ENCODE data around the gene TWF2. TPM values are rescaled to one million over a fixed set of nuclear protein-coding genes. Genes with fewer than 3 reads are reported as not detected.
A peak's percentile ranks its signal among the peaks of the same experiment; 100 is the strongest.
"Not testable (repeated sequence)": the region's sequence is repeated elsewhere in the genome, so short reads cannot be mapped to it uniquely, and the experiment has no call there.

The TWF2 gene
- 100 to 1,000 TPM in 1 of 2 experiments, 10 to 100 TPM in 1; 98.2 to 101 TPM for total RNA-seq
- 138 TPM for polyA plus RNA-seq

GRCh38 chr3:52238761-52239701 lies at the start of gene TWF2:
Gene TWF2 (minus strand): TSS chr3:52239158. CDS start chr3:52239016, 142 bp downstream.
- Mint-ChIP-seq H3K36me3 (peaks cover 0 to 30% (median 3%) of the 10 kb centered on the region in 3 donors), H3K27me3 (peaks cover 0 to 2% of the 10 kb centered on the region in 2 donors), H3K27ac (peak within 1 kb of the TSS; percentile 88 to 99 (median 96)), H3K9me3 (no peaks in the 10 kb centered on the region), H3K4me1 (peaks cover 72 to 88% (median 83%) of the 10 kb centered on the region in 3 donors), H3K4me3 (peak within 1 kb of the TSS; percentile 96 to 99 (median 98))
- peak; percentile 82 to 94 (median 88) for DNase-seq
- Histone ChIP-seq H3K9me3 (ENCODE audit: low read length) (no peaks in the 10 kb centered on the region), H3K4me1 (ENCODE audit: insufficient read depth, low read length) (peaks cover 76% of the 10 kb centered on the region), H3K4me3 (ENCODE audit: low read length) (peak within 1 kb of the TSS; percentile 96), H3K36me3 (ENCODE audit: insufficient read depth, low read length) (no peaks in the 10 kb centered on the region), H3K27ac (ENCODE audit: low read depth, low read length) (peak within 1 kb of the TSS; percentile 83), H3K27me3 (ENCODE audit: insufficient read depth, low read length, poor library complexity, severe bottlenecking) (no peaks in the 10 kb centered on the region)
- ChIA-PET CTCF (interaction anchor here (1.3 to 10.2 kb wide), 8 partner anchors 13 to 100 kb away, joined by 4 to 74 read pairs (median 10); partner anchors contain the start of genes GLYCTK, TLR9 and WDR82), POLR2A (interaction anchor here (0.9 to 3.1 kb wide), 10 partner anchors 10 to 49 kb away, joined by 3 to 39 read pairs (median 6); partner anchors contain the start of genes GLYCTK and WDR82)

GRCh38 chr3:52288674-52289073 lies 49.7 kb upstream of the TWF2 start:
- DNase-seq, result peak in 1 of 5 donors; percentile 25
- H3K27ac ChIP-seq (ENCODE audit: low read depth, low read length), result peak overlapping the region; percentile 99
- peaks cover 35% of the 10 kb centered on the region for H3K4me1 ChIP-seq (ENCODE audit: insufficient read depth, low read length)
- H3K27me3 ChIP-seq (ENCODE audit: insufficient read depth, low read length, poor library complexity, severe bottlenecking), result no peaks in the 10 kb centered on the region
- peaks cover 0 to 3% of the 10 kb centered on the region in 2 donors for H3K27me3 Mint-ChIP-seq
- H3K4me1 Mint-ChIP-seq, result peaks cover 39 to 54% (median 45%) of the 10 kb centered on the region in 3 donors
- peak overlapping the region; percentile 99 to 100 (median 100) for H3K27ac Mint-ChIP-seq
- no peaks in the 10 kb centered on the region for H3K9me3 ChIP-seq (ENCODE audit: low read length)
- peak overlapping the region; percentile 99 to 100 (median 99) for H3K4me3 Mint-ChIP-seq
- H3K36me3 ChIP-seq (ENCODE audit: insufficient read depth, low read length), result peaks cover 18% of the 10 kb centered on the region
- CTCF ChIA-PET, result interaction anchor here (1.1 to 5.7 kb wide), 9 partner anchors 10 to 67 kb away, joined by 3 to 33 read pairs (median 7); partner anchors contain the start of genes TWF2 and WDR82
- H3K4me3 ChIP-seq (ENCODE audit: low read length), result peak overlapping the region; percentile 95
- H3K9me3 Mint-ChIP-seq, result no peaks in the 10 kb centered on the region
- peaks cover 0 to 42% (median 8%) of the 10 kb centered on the region in 3 donors for H3K36me3 Mint-ChIP-seq
- POLR2A ChIA-PET, result interaction anchor here (1.6 to 3.0 kb wide), 3 partner anchors 11 to 50 kb away, joined by 5 to 60 read pairs (median 20); partner anchors contain the start of genes TWF2 and WDR82

GRCh38 chr3:52286777-52287110 lies 47.8 kb upstream of the TWF2 start:
- Histone ChIP-seq H3K9me3 (ENCODE audit: low read length) (no peaks in the 10 kb centered on the region), H3K4me3 (ENCODE audit: low read length) (peak overlapping the region; percentile 95), H3K36me3 (ENCODE audit: insufficient read depth, low read length) (peaks cover 8% of the 10 kb centered on the region), H3K27me3 (ENCODE audit: insufficient read depth, low read length, poor library complexity, severe bottlenecking) (no peaks in the 10 kb centered on the region), H3K4me1 (ENCODE audit: insufficient read depth, low read length) (peaks cover 53% of the 10 kb centered on the region), H3K27ac (ENCODE audit: low read depth, low read length) (peak overlapping the region; percentile 99)
- H3K27ac Mint-ChIP-seq, result peak overlapping the region; percentile 99 to 100 (median 100)
- no peaks in the 10 kb centered on the region for H3K9me3 Mint-ChIP-seq
- peak overlapping the region; percentile 99 to 100 (median 99) for H3K4me3 Mint-ChIP-seq
- ChIA-PET CTCF (interaction anchor here (1.3 to 5.7 kb wide), 4 partner anchors 8 to 65 kb away, joined by 3 to 33 read pairs (median 18); partner anchors contain the start of gene WDR82), POLR2A (interaction anchor here (0.9 to 3.0 kb wide), 5 partner anchors 9 to 41 kb away, joined by 3 to 60 read pairs (median 5); partner anchors contain the start of genes PPM1M and WDR82)
- peaks cover 0 to 24% (median 8%) of the 10 kb centered on the region in 3 donors for H3K36me3 Mint-ChIP-seq
- H3K4me1 Mint-ChIP-seq, result peaks cover 55 to 71% (median 61%) of the 10 kb centered on the region in 3 donors
- no peak for DNase-seq
- peaks cover 0 to 3% of the 10 kb centered on the region in 2 donors for H3K27me3 Mint-ChIP-seq

GRCh38 chr3:52284051-52284450 lies 45.1 kb upstream of the TWF2 start:
- not testable (repeated sequence) for H3K4me3 ChIP-seq (ENCODE audit: low read length); H3K36me3 ChIP-seq (ENCODE audit: insufficient read depth, low read length); H3K9me3 Mint-ChIP-seq; H3K27ac ChIP-seq (ENCODE audit: low read depth, low read length); H3K27me3 Mint-ChIP-seq; DNase-seq; H3K9me3 ChIP-seq (ENCODE audit: low read length); H3K27me3 ChIP-seq (ENCODE audit: insufficient read depth, low read length, poor library complexity, severe bottlenecking)
- ChIA-PET POLR2A (interaction anchor here (0.9 to 1.7 kb wide), 3 partner anchors 31 to 62 kb away, joined by 3 to 7 read pairs (median 5); no protein-coding TSS in a partner anchor), CTCF (interaction anchor here (1.9 to 9.0 kb wide), 3 partner anchors 34 to 54 kb away, joined by 12 to 156 read pairs (median 13); partner anchors contain the start of gene PPM1M)
- H3K36me3 Mint-ChIP-seq, result peaks cover 0 to 13% (median 3%) of the 10 kb centered on the region in 3 donors
- peaks cover 63 to 75% (median 68%) of the 10 kb centered on the region in 3 donors for H3K4me1 Mint-ChIP-seq
- H3K4me1 ChIP-seq (ENCODE audit: insufficient read depth, low read length), result peaks cover 59% of the 10 kb centered on the region
- H3K4me3 Mint-ChIP-seq, result peak overlapping the region in 1 of 7 donors; percentile 35
- peak overlapping the region in 7 of 8 donors; percentile 61 to 90 (median 86) for H3K27ac Mint-ChIP-seq

- ChIA-PET CTCF (interaction anchor here (1.9 to 9.0 kb wide), 3 partner anchors 34 to 55 kb away, joined by 12 to 156 read pairs (median 13); partner anchors contain the start of gene PPM1M), POLR2A (interaction anchor here (0.9 kb wide), 1 partner anchor 61 kb away, joined by 5 read pairs; no protein-coding TSS in a partner anchor)
- Histone ChIP-seq H3K27ac (ENCODE audit: low read depth, low read length) (no peak overlapping the region), H3K36me3 (ENCODE audit: insufficient read depth, low read length) (no peaks in the 10 kb centered on the region), H3K4me3 (ENCODE audit: low read length) (no peak overlapping the region), H3K4me1 (ENCODE audit: insufficient read depth, low read length) (peaks cover 52% of the 10 kb centered on the region), H3K9me3 (ENCODE audit: low read length) (no peaks in the 10 kb centered on the region), H3K27me3 (ENCODE audit: insufficient read depth, low read length, poor library complexity, severe bottlenecking) (no peaks in the 10 kb centered on the region)
- H3K4me3 Mint-ChIP-seq, result peak overlapping the region in 3 of 7 donors; percentile 31 to 48 (median 35)
- peaks cover 57 to 73% (median 61%) of the 10 kb centered on the region in 3 donors for H3K4me1 Mint-ChIP-seq
- H3K27ac Mint-ChIP-seq, result peak overlapping the region; percentile 71 to 98 (median 88)
- H3K9me3 Mint-ChIP-seq, result no peaks in the 10 kb centered on the region
- DNase-seq, result no peak
- H3K27me3 Mint-ChIP-seq, result peaks cover 0 to 3% of the 10 kb centered on the region in 2 donors
- H3K36me3 Mint-ChIP-seq, result peaks cover 0 to 19% (median 3%) of the 10 kb centered on the region in 3 donors
These were observed 44.3 kb upstream of the TWF2 start for GRCh38 chr3:52283306-52283705.

- DNase-seq, result peak; percentile 28 to 75 (median 61)
- Mint-ChIP-seq H3K4me3 (peak overlapping the region; percentile 51 to 80 (median 76)), H3K4me1 (peaks cover 52 to 68% (median 57%) of the 10 kb centered on the region in 3 donors), H3K27me3 (peaks cover 0 to 4% of the 10 kb centered on the region in 2 donors), H3K9me3 (no peaks in the 10 kb centered on the region), H3K36me3 (peaks cover 0 to 21% (median 3%) of the 10 kb centered on the region in 3 donors), H3K27ac (peak overlapping the region; percentile 86 to 98 (median 94))
- Histone ChIP-seq H3K27me3 (ENCODE audit: insufficient read depth, low read length, poor library complexity, severe bottlenecking) (no peaks in the 10 kb centered on the region), H3K9me3 (ENCODE audit: low read length) (no peaks in the 10 kb centered on the region), H3K4me3 (ENCODE audit: low read length) (peak overlapping the region; percentile 46), H3K27ac (ENCODE audit: low read depth, low read length) (peak overlapping the region; percentile 7), H3K4me1 (ENCODE audit: insufficient read depth, low read length) (peaks cover 51% of the 10 kb centered on the region), H3K36me3 (ENCODE audit: insufficient read depth, low read length) (no peaks in the 10 kb centered on the region)
- CTCF ChIA-PET, result interaction anchor here (1.1 to 9.0 kb wide), 7 partner anchors 9 to 62 kb away, joined by 4 to 156 read pairs (median 12); partner anchors contain the start of genes PPM1M and TWF2
- POLR2A ChIA-PET, result interaction anchor here (0.6 to 1.8 kb wide), 8 partner anchors 10 to 44 kb away, joined by 4 to 8 read pairs (median 6); partner anchors contain the start of genes PPM1M and TWF2
These were observed 43.2 kb upstream of the TWF2 start for GRCh38 chr3:52281981-52282801.
